Stimulated activated CD8-positive, alpha-beta memory T cell treated with anti-CD3 and anti-CD28 coated beads, Interleukin-4, amount 100 ng/mL, for 1 hour (primary cell): ENCODE results near the gene ZNF101.
"Not testable (repeated sequence)": the region's sequence is repeated elsewhere in the genome, so short reads cannot be mapped to it uniquely, and the experiment has no call there.

Experiments used
- DNase-seq, 2 donors: peaks; one replicate each; pipeline ENCODE4 v3.0.0-alpha.2; 2020; ENCODE audit warnings: low read depth in 2 of 2, low spot score in 1 of 2

Gene ZNF101

GRCh38 chr19:19659646-19660245 is 8.9 kb upstream of the ZNF101 start:
- DNase-seq, result no peak

- no peak for DNase-seq
Measured at GRCh38 chr19:19661141-19661674, 7.4 kb upstream of the ZNF101 start.

GRCh38 chr19:19661675-19662251 is 6.9 kb upstream of the ZNF101 start:
- DNase-seq, result no peak

- DNase-seq, result no peak
Measured at GRCh38 chr19:19662344-19662743, 6.3 kb upstream of the ZNF101 start.

- no peak for DNase-seq
Measured at GRCh38 chr19:19662871-19663255, 5.8 kb upstream of the ZNF101 start.

- DNase-seq, result peak; percentile 88 to 90
Measured at GRCh38 chr19:19663256-19664120, 5.2 kb upstream of the ZNF101 start, which contains the start of gene ATP13A1. Gene ATP13A1 (minus strand): TSS chr19:19663676. CDS start chr19:19663666, 10 bp downstream.

GRCh38 chr19:19665420-19665948 is 3.2 kb upstream of the ZNF101 start:
- not testable (repeated sequence) for DNase-seq

GRCh38 chr19:19670070-19670551 is 1.5 kb downstream of the ZNF101 start:
- no peak for DNase-seq

- no peak for DNase-seq
Measured at GRCh38 chr19:19672816-19673215, 4.2 kb downstream of the ZNF101 start.

- no peak for DNase-seq
Measured at GRCh38 chr19:19674315-19674714, 5.7 kb downstream of the ZNF101 start.

GRCh38 chr19:19677579-19677978 is 8.9 kb downstream of the ZNF101 start:
- DNase-seq, result no peak

- DNase-seq, result no peak
Measured at GRCh38 chr19:19679176-19680073, 10.8 kb downstream of the ZNF101 start.

- DNase-seq, result not testable (repeated sequence)
Measured at GRCh38 chr19:19686119-19686518, 17.5 kb downstream of the ZNF101 start.

- no peak for DNase-seq
Measured at GRCh38 chr19:19686580-19686979, 17.9 kb downstream of the ZNF101 start.

GRCh38 chr19:19687090-19687489 is 18.5 kb downstream of the ZNF101 start:
- DNase-seq, result no peak

- not testable (repeated sequence) for DNase-seq
Measured at GRCh38 chr19:19689023-19689422, 20.4 kb downstream of the ZNF101 start.

- no peak for DNase-seq
Measured at GRCh38 chr19:19691683-19692082, 23.0 kb downstream of the ZNF101 start.

GRCh38 chr19:19696386-19696785 is 27.7 kb downstream of the ZNF101 start:
- no peak for DNase-seq

GRCh38 chr19:19697589-19697988 is 28.9 kb downstream of the ZNF101 start:
- DNase-seq, result no peak

- DNase-seq, result not testable (repeated sequence)
Measured at GRCh38 chr19:19700493-19700892, 31.9 kb downstream of the ZNF101 start.
